Liver (tissue), 9 donors: Measurements from ENCODE around the gene ATP8B3. TPM values are rescaled to one million over a fixed set of nuclear protein-coding genes. Genes with fewer than 3 reads are reported as not detected.
A peak's percentile ranks its signal among the peaks of the same experiment; 100 is the strongest.

Experiments used
- DNase-seq: peaks from one replicate; pipeline ENCODE4 v3.0.0-alpha.2; 2017; ENCODE audit warnings: low spot score
- H3K27ac ChIP-seq, 2 donors: one replicate each; pipeline ENCODE4 v1.7.0; 2013; ENCODE audit warnings: inconsistent platforms in 2 of 2, low read length in 2 of 2, control low read depth in 1 of 2, low read depth in 1 of 2, mild to moderate bottlenecking in 1 of 2
- H3K27me3 ChIP-seq, 4 donors: one replicate each; pipeline versions ENCODE4 v1.6.1 to v1.7.0; 2013; ENCODE audit warnings: low read length in 3 of 4, inconsistent platforms in 1 of 4, mild to moderate bottlenecking in 1 of 4, moderate library complexity in 1 of 4; ENCODE audit not compliant: control insufficient read depth in 4 of 4, insufficient read depth in 4 of 4
- H3K36me3 ChIP-seq, 4 donors: one replicate each; pipeline versions ENCODE4 v1.6.1 to v1.7.0; 2013; ENCODE audit warnings: low read length in 3 of 4, mild to moderate bottlenecking in 3 of 4, low read depth in 1 of 4, moderate library complexity in 1 of 4; ENCODE audit not compliant: control insufficient read depth in 4 of 4, insufficient read depth in 3 of 4
- H3K4me1 ChIP-seq, 4 donors: one replicate each; pipeline versions ENCODE4 v1.6.1 to v1.7.0; 2013; ENCODE audit warnings: low read length in 3 of 4, mild to moderate bottlenecking in 3 of 4, moderate library complexity in 1 of 4; ENCODE audit not compliant: control insufficient read depth in 4 of 4, insufficient read depth in 4 of 4
- H3K4me3 ChIP-seq, 3 donors: one replicate each; pipeline versions ENCODE4 v1.6.1 to v1.7.0; 2013; ENCODE audit warnings: low read length in 3 of 3, control low read depth in 1 of 3, low read depth in 1 of 3, mild to moderate bottlenecking in 1 of 3
- H3K9ac ChIP-seq, 2 donors: one replicate each; pipeline ENCODE4 v1.7.0; 2013; ENCODE audit warnings: low read length in 2 of 2, mild to moderate bottlenecking in 2 of 2, moderate library complexity in 2 of 2, control low read depth in 1 of 2, low read depth in 1 of 2
- H3K9me3 ChIP-seq, 4 donors: one replicate each; pipeline versions ENCODE4 v1.6.1 to v1.7.0; 2013; ENCODE audit warnings: low read length in 3 of 4; ENCODE audit not compliant: control insufficient read depth in 4 of 4
- CTCF ChIP-seq: fragments of 150-350 bp; IDR thresholded peaks from 2 replicates; pipeline ENCODE4 v1.5.1; 2017; ENCODE audit warnings: improper control_type of control experiment, low read depth, low read length; ENCODE audit not compliant: missing input control
- HNF4A ChIP-seq, 2 donors: conservative IDR thresholded peaks; 2 replicates each; pipeline ENCODE4 v1.6.1; 2016; ENCODE audit warnings: antibody characterized with exemption in 2 of 2, mild to moderate bottlenecking in 2 of 2
- HNF4G ChIP-seq: IDR thresholded peaks from 2 replicates; pipeline ENCODE4 v1.6.1; 2016; ENCODE audit warnings: antibody characterized with exemption
- JUND ChIP-seq, 2 donors: IDR thresholded peaks; 2 replicates each; pipeline ENCODE4 v1.6.1; 2016; ENCODE audit warnings: antibody characterized with exemption in 2 of 2
- MAX ChIP-seq: IDR thresholded peaks from 2 replicates; pipeline ENCODE4 v1.6.1; 2016; ENCODE audit warnings: antibody characterized with exemption
- NR2F2 ChIP-seq: IDR thresholded peaks from 2 replicates; pipeline ENCODE4 v1.6.1; 2016; ENCODE audit warnings: antibody characterized with exemption
- RAD21 ChIP-seq, 2 donors: IDR thresholded peaks; 2 replicates each; pipeline ENCODE4 v1.6.1; 2016; ENCODE audit warnings: antibody characterized with exemption in 2 of 2, mild to moderate bottlenecking in 2 of 2
- REST ChIP-seq: IDR thresholded peaks from 2 replicates; pipeline ENCODE4 v1.6.1; 2016; ENCODE audit warnings: antibody characterized with exemption, mild to moderate bottlenecking
- RXRA ChIP-seq, 2 donors: IDR thresholded peaks; 2 replicates each; pipeline ENCODE4 v1.6.1; 2017 to 2018; ENCODE audit warnings: antibody characterized with exemption in 2 of 2, mild to moderate bottlenecking in 1 of 2
- SP1 ChIP-seq: IDR thresholded peaks from 2 replicates; pipeline ENCODE4 v1.6.1; 2018; ENCODE audit warnings: antibody characterized with exemption, mild to moderate bottlenecking
- TAF1 ChIP-seq: conservative IDR thresholded peaks from 2 replicates; pipeline ENCODE4 v1.6.1; 2016; ENCODE audit warnings: antibody characterized with exemption, mild to moderate bottlenecking
- YY1 ChIP-seq: IDR thresholded peaks from 2 replicates; pipeline ENCODE4 v1.6.1; 2016; ENCODE audit warnings: antibody characterized with exemption, mild to moderate bottlenecking
- WGBS: extraction: QIAGEN DNeasy Blood & Tissue Kit; methylation state at CpG from one replicate; pipeline ENCODE4 v1.1.7; 2013; 5-methylcytosine and 5-hydroxymethylcytosine counted together
- polyA plus RNA-seq, 2 donors: library from polyadenylated mRNA; stranded (reverse) in 1 of 2; unstranded in 1 of 2; fragments of 200-250 nt in 1 of 2; fragments of >200 nt in 1 of 2; fragmentation: Nextera tagmentation in 1 of 2; extraction: Ambion mirVana in 1 of 2; gene quantifications; one replicate each; pipeline versions ENCODE4 v1.2.1 to v1.2.3, GENCODE V29; 2013 to 2015
- total RNA-seq, 2 donors: library from RNA; depleted of rRNA; stranded (reverse); fragments of >200 nt; gene quantifications; one replicate each; pipeline ENCODE4 v1.2.3, GENCODE V29; 2014
- TF ChIP-seq, protein P1 (sequence below): IDR thresholded peaks from 2 replicates; pipeline ENCODE4 v1.6.1; 2016; ENCODE audit warnings: antibody characterized with exemption
- TF ChIP-seq, protein P2 (sequence below): IDR thresholded peaks from 2 replicates; pipeline ENCODE4 v1.6.1; 2016; ENCODE audit warnings: antibody characterized with exemption
- donor health status: healthy.
- donor health status: healthy.
- donor health status: healthy.
- donor health status: healthy.
- donor health status: healthy.

ATP8B3 gene
- total and polyA plus RNA-seq, 4 donors: 0.42 to 3.1 (median 0.52) TPM

DNA sequence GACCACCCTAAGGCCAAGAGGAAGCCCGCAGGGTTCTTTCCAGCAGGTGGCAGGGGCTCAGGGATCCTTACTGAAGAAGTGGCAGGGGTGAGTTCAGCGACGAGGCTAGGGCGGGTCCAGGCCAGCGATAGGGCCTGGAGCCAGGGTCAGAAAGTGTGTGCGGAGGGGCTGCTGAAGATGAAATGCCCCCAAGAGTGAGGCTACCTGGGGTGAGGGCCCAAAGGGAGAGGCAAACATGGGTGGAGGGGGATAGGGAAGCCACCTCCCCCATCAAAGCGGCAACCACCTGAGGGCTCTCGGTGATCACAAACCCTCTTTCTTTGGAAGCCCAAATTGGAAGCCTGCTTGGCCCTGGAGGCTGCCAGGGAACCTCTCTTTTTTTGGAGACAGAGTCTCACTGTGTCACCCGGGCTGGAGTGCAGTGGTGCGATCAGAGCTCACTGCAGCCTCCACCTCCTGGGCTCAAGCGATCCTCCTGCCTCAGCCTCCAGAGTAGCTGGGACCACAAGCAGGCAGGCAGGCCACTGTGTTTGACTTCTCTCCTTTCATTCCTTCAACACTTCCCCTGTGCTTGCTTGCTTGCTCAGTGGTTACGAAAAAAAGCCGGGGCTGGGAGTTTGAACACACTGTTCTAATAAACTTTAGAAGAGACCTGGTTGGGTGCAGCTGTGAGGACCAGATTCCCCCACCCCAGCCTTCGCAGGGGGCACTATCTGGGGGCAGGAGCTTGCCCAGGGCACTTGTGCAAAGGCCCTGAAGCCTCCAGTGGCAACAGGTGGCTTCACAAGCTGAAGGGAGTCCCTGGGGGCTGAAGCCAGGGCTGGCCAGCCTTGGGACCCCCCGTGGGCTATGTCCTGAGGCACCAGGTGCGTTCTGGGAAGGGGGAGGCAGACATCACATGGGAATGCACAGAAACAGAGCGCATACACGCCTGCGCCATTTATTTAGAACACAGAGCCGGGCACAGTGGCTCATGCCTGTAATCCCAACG is 1.4 kb upstream of the ATP8B3 start:
- Histone ChIP-seq H3K4me3 (peak overlapping the region in 1 of 3 donors; percentile 54), H3K36me3 (peaks cover 3 to 32% (median 21%) of the 10 kb centered on the region in 4 donors), H3K9me3 (no peaks in the 10 kb centered on the region), H3K9ac (no peak overlapping the region), H3K4me1 (peaks cover 4 to 22% (median 8%) of the 10 kb centered on the region in 4 donors), H3K27me3 (no peaks in the 10 kb centered on the region), H3K27ac (peak overlapping the region in 1 of 2 donors; percentile 38)
- no peak for DNase-seq
- TF ChIP-seq RXRA (IDR thresholded peaks at IDR 0.05) (no peak), MAX (no peak), JUND (IDR thresholded peaks at IDR 0.05) (no peak), REST (no peak), HNF4A (conservative IDR thresholded peaks at IDR 0.05) (no peak), SP1 (no peak), NR2F2 (no peak), HNF4G (no peak)
- TF ChIP-seq, protein P1, sequence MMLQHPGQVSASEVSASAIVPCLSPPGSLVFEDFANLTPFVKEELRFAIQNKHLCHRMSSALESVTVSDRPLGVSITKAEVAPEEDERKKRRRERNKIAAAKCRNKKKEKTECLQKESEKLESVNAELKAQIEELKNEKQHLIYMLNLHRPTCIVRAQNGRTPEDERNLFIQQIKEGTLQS: no peak
- TF ChIP-seq, protein P2, sequence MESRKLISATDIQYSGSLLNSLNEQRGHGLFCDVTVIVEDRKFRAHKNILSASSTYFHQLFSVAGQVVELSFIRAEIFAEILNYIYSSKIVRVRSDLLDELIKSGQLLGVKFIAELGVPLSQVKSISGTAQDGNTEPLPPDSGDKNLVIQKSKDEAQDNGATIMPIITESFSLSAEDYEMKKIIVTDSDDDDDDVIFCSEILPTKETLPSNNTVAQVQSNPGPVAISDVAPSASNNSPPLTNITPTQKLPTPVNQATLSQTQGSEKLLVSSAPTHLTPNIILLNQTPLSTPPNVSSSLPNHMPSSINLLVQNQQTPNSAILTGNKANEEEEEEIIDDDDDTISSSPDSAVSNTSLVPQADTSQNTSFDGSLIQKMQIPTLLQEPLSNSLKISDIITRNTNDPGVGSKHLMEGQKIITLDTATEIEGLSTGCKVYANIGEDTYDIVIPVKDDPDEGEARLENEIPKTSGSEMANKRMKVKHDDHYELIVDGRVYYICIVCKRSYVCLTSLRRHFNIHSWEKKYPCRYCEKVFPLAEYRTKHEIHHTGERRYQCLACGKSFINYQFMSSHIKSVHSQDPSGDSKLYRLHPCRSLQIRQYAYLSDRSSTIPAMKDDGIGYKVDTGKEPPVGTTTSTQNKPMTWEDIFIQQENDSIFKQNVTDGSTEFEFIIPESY: no peak
- 68% methylated on average over 21 of the region's 21 CpGs for WGBS

DNA sequence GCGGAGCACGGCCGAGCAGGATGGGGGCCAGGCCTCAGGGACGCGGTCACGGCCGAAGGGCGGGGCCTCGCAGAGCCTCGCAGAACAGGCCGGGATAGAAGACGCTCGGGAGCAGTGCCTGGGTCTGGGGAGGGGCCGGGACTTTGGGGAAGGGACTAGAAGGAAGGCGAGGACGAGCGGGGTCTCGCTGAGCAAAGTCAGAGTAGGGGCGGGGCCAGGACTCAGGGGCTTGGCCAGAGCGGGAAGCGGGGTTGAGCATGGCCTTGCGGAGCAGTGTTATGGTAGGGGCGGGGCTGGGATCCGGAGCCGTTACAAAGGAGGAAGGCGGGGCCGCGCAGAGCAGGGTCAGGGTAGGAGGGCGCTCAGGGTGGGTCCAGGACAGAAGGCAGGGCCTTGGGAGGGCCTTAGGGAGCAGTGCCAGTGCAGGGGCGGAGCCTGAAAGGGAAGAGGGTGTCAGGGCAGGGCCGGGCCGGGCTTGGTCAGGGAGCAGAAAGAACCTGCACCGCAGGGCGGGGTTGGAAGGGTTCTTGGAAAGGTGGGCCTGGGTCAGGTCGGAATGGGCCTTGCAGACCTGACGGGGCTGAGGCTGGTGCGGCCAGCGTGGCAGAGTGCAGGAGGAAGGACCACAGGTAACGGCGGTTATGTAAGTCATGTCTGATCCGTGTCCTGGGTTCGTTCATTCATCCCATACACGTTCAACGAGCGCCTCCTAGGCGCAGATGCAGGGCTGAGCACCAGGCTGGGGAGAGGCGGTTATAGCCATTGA is 533 bp upstream of the ATP8B3 start:
- Histone ChIP-seq H3K4me3 (peak overlapping the region in 2 of 3 donors; percentile 15 to 54), H3K9me3 (no peaks in the 10 kb centered on the region), H3K36me3 (peaks cover 3 to 24% (median 14%) of the 10 kb centered on the region in 4 donors), H3K27ac (peak overlapping the region; percentile 29 to 38), H3K27me3 (no peaks in the 10 kb centered on the region), H3K9ac (no peak overlapping the region), H3K4me1 (peaks cover 4 to 22% (median 8%) of the 10 kb centered on the region in 4 donors)
- peak; percentile 60 to 78 for TF ChIP-seq RXRA (IDR thresholded peaks at IDR 0.05)
- TF ChIP-seq, protein P2: no peak
- no peak for TF ChIP-seq TAF1
- TF ChIP-seq JUND (IDR thresholded peaks at IDR 0.05): peak in 1 of 2 donors; percentile 32
- TF ChIP-seq YY1: no peak
- TF ChIP-seq CTCF: peak; percentile 46
- TF ChIP-seq SP1: peak; percentile 83
- peak; percentile 73 for TF ChIP-seq RAD21 (IDR thresholded peaks at IDR 0.05)
- peak; percentile 58 to 62 for TF ChIP-seq HNF4A (conservative IDR thresholded peaks at IDR 0.05)
- TF ChIP-seq NR2F2: peak; percentile 72
- WGBS: under 1% methylated on average over 47 of the region's 47 CpGs
- peak; percentile 91 for DNase-seq
